Measurements from ENCODE around the gene NOD1. TPM values are rescaled to one million over a fixed set of nuclear protein-coding genes. Genes with fewer than 3 reads are reported as not detected.

NOD1 gene
- total and polyA plus RNA-seq, 12 donors = 3.6 to 18.0 (median 7.2) TPM

DNA sequence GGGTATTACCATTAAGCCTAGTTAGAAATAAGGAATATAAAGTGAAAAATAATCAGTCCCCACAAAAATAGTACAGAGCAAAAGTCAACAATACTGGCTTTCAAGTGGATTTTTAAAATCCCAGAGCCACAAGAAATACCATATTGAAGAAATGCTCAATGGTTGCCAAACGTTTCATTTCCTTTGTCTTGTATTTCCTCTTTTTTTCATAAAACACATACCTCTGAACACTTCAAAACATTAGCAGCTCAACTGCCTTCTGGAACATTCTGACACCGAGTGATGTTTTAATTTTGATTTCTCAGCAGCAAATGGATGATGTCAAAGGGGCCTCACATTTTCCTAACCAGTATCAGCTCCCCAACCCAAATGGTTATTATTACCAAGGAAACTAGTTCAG, 10.5 kb downstream of the NOD1 start:
- no peak for DNase-seq
- WGBS, 4 donors = 61 to 72% (median 67%) methylated on average over 2 of the region's 2 CpGs
- no peaks in the 10 kb centered on the region for H3K36me3 ChIP-seq (replicated peaks in 1 of 2)
- H3K27me3 ChIP-seq = no peaks in the 10 kb centered on the region
- H3K27ac ChIP-seq = peak overlapping the region in 2 of 5 donors; percentile 86 to 92
- H3K4me1 ChIP-seq (replicated peaks in 1 of 2) = peaks cover 18 to 86% of the 10 kb centered on the region in 2 donors
- intact Hi-C loops (cut with DNase I) = no loop called here
- no peak overlapping the region for H3K4me3 ChIP-seq
- no peaks in the 10 kb centered on the region for H3K9me3 ChIP-seq (replicated peaks in 1 of 3)
- no peak for TF ChIP-seq POLR2A (IDR thresholded peaks at IDR 0.05)
- TF ChIP-seq, protein P1, sequence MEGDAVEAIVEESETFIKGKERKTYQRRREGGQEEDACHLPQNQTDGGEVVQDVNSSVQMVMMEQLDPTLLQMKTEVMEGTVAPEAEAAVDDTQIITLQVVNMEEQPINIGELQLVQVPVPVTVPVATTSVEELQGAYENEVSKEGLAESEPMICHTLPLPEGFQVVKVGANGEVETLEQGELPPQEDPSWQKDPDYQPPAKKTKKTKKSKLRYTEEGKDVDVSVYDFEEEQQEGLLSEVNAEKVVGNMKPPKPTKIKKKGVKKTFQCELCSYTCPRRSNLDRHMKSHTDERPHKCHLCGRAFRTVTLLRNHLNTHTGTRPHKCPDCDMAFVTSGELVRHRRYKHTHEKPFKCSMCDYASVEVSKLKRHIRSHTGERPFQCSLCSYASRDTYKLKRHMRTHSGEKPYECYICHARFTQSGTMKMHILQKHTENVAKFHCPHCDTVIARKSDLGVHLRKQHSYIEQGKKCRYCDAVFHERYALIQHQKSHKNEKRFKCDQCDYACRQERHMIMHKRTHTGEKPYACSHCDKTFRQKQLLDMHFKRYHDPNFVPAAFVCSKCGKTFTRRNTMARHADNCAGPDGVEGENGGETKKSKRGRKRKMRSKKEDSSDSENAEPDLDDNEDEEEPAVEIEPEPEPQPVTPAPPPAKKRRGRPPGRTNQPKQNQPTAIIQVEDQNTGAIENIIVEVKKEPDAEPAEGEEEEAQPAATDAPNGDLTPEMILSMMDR (IDR thresholded peaks at IDR 0.05) = no peak

DNA sequence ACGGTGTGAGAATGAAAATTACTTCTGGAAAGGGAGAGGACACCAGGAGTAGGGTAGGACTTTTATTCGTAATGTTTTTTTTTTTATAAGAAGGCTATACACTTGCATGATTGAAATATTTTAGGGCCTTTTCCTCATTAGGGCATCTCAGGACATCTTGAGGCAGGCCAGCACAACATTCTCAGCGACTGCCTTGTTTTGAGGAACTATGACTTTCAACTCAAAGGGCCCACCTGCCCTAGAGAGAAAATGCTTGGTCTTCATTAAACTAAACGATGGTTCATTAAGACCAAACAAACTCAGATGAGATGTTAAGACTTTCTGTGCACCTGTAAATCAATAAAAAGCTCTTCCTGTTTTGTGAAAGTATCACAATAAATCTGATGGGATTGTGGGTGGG, 11.3 kb downstream of the NOD1 start:
- no peaks in the 10 kb centered on the region for H3K9me3 ChIP-seq (replicated peaks in 1 of 3)
- H3K36me3 ChIP-seq (replicated peaks in 1 of 2) = no peaks in the 10 kb centered on the region
- no peak for TF ChIP-seq POLR2A (IDR thresholded peaks at IDR 0.05)
- TF ChIP-seq, protein P1 (IDR thresholded peaks at IDR 0.05) = no peak
- no peak overlapping the region for H3K4me3 ChIP-seq
- 85 to 90% (median 88%) methylated on average over 4 of the region's 4 CpGs for WGBS, 4 donors
- intact Hi-C loops (cut with DNase I) = no loop called here
- DNase-seq = peak in 1 of 7 donors; percentile 9
- H3K27ac ChIP-seq = no peak overlapping the region
- H3K4me1 ChIP-seq (replicated peaks in 1 of 2) = peaks cover 18 to 85% of the 10 kb centered on the region in 2 donors
- no peaks in the 10 kb centered on the region for H3K27me3 ChIP-seq

DNA sequence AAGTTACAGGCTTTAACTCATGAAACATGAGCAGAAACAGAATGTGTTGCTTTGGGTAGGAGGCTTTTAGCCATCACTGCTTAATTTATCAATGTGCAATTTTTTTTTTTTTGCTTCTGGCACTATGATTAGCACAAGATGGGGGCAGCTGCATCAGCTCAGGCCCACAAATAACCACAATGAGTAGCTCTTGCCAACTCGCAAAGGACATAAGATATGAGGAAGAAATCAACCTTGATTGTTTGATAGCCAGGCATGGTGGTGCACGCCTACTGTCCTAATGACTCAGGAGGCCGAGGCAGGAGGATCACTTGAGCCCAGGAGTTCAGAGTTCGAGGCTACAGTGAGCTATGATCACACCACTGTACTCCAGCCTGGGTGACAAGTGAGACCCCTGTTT, 12.3 kb downstream of the NOD1 start:
- WGBS, 4 donors = 51 to 66% (median 61%) methylated on average over 4 of the region's 4 CpGs
- H3K4me3 ChIP-seq = no peak overlapping the region
- no peaks in the 10 kb centered on the region for H3K27me3 ChIP-seq
- peaks cover 18 to 77% of the 10 kb centered on the region in 2 donors for H3K4me1 ChIP-seq (replicated peaks in 1 of 2)
- H3K36me3 ChIP-seq (replicated peaks in 1 of 2) = no peaks in the 10 kb centered on the region
- H3K27ac ChIP-seq = peak overlapping the region in 2 of 5 donors; percentile 50 to 63
- no peaks in the 10 kb centered on the region for H3K9me3 ChIP-seq (replicated peaks in 1 of 3)
- TF ChIP-seq, protein P1 (IDR thresholded peaks at IDR 0.05) = no peak
- TF ChIP-seq POLR2A (IDR thresholded peaks at IDR 0.05) = no peak
- intact Hi-C loops (cut with DNase I) = no loop called here
- peak in 2 of 7 donors; percentile 17 to 29 for DNase-seq

DNA sequence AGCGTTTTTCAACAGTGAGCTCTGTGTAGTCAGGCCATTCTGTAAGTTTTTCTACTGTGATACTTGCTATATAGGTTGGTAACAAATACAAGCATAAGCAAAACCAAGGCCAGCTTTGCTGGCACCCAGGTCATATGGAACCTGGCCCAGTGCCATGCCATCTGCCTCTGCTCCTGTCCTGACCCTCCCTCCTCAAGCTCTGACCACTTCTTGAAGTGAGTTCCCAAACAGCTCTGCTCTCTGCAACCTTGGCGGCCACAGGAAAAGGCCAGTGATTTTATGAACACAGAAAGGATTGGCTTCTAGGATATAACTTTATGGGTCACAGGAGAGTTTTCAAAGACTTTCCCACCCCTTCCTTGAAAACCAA, 12.8 kb downstream of the NOD1 start:
- 70 to 93% (median 86%) methylated on average over 2 of the region's 2 CpGs for whole genome bisulfite sequencing, 4 donors
- no peak for TF ChIP-seq POLR2A (IDR thresholded peaks at IDR 0.05)
- H3K27ac ChIP-seq = peak overlapping the region in 2 of 5 donors; percentile 50 to 63
- intact Hi-C loops (cut with DNase I) = no loop called here
- peaks cover 18 to 73% of the 10 kb centered on the region in 2 donors for H3K4me1 ChIP-seq (replicated peaks in 1 of 2)
- DNase-seq = peak in 1 of 7 donors; percentile 26
- H3K36me3 ChIP-seq (replicated peaks in 1 of 2) = no peaks in the 10 kb centered on the region
- no peaks in the 10 kb centered on the region for H3K27me3 ChIP-seq
- no peak overlapping the region for H3K4me3 ChIP-seq
- H3K9me3 ChIP-seq (replicated peaks in 1 of 3) = no peaks in the 10 kb centered on the region
